NCI-H1417 (cell line): Measurements from ENCODE around the gene PPP1R37.

Experiments used
- DNase-seq, 3 experiments: peaks; one replicate each; lab custom pipeline; 2025; lab: John Stamatoyannopoulos, UW

PPP1R37 gene

GRCh38 chr19:45137179-45137761 is 44.3 kb downstream of the PPP1R37 start:
- peak in 2 of 3 experiments; percentile 54 to 83 for DNase-seq

- DNase-seq: no peak
Measured at GRCh38 chr19:45138303-45138751, 45.3 kb downstream of the PPP1R37 start.

GRCh38 chr19:45139286-45140143 is 46.5 kb downstream of the PPP1R37 start:
- no peak for DNase-seq

- no peak for DNase-seq
Measured at GRCh38 chr19:45140144-45140503, 47.1 kb downstream of the PPP1R37 start.

- no peak for DNase-seq
Measured at GRCh38 chr19:45140533-45140932, 47.6 kb downstream of the PPP1R37 start.

- no peak for DNase-seq
Measured at GRCh38 chr19:45141203-45141900, 48.4 kb downstream of the PPP1R37 start.

GRCh38 chr19:45142016-45142725 is 49.2 kb downstream of the PPP1R37 start:
- DNase-seq: no peak

- DNase-seq: no peak
Measured at GRCh38 chr19:45142726-45143110, 49.7 kb downstream of the PPP1R37 start.

- no peak for DNase-seq
Measured at GRCh38 chr19:45144431-45145269, 51.7 kb downstream of the PPP1R37 start.

GRCh38 chr19:45145270-45146189 is 52.6 kb downstream of the PPP1R37 start:
- DNase-seq: no peak

- DNase-seq: no peak
Measured at GRCh38 chr19:45146251-45146650, 53.3 kb downstream of the PPP1R37 start.

GRCh38 chr19:45146741-45147205 is 53.8 kb downstream of the PPP1R37 start:
- no peak for DNase-seq

GRCh38 chr19:45147835-45148676 is 55.1 kb downstream of the PPP1R37 start:
- no peak for DNase-seq

- no peak for DNase-seq
Measured at GRCh38 chr19:45149129-45149528, 56.1 kb downstream of the PPP1R37 start.

GRCh38 chr19:45150180-45150579 is 57.2 kb downstream of the PPP1R37 start:
- DNase-seq: no peak

GRCh38 chr19:45150751-45151281 is 57.8 kb downstream of the PPP1R37 start:
- DNase-seq: no peak

- DNase-seq: no peak
Measured at GRCh38 chr19:45151320-45151719, 58.3 kb downstream of the PPP1R37 start.

GRCh38 chr19:45151821-45152503 is 59.0 kb downstream of the PPP1R37 start:
- peak in 1 of 3 experiments; percentile 65 for DNase-seq
